ENCODE measurements around the gene PNMT.

- TF ChIP-seq CTCF (IDR thresholded peaks at IDR 0.05) (no peak), ZFX (IDR thresholded peaks at IDR 0.05; ENCODE audit: borderline replicate concordance) (no peak)
Observed at GRCh38 chr17:39709319-39709997, 41.2 kb downstream of the PNMT start.

Data from 22Rv1 (cell line).